Measurements from ENCODE around the gene OR5AR1.
A peak's percentile ranks its signal among the peaks of the same experiment; 100 is the strongest.

Gene OR5AR1

GRCh38 chr11:56693428-56693827 lies 29.9 kb downstream of the OR5AR1 start:
- H3K9me3 ChIP-seq (ENCODE audit: control insufficient read depth, insufficient read depth, low read length) = no peaks in the 10 kb centered on the region
- H3K4me1 ChIP-seq (ENCODE audit: control insufficient read depth, insufficient read depth, low read length) = 0 out of 2 replicates have a peak, but pooled peaks cover 11% of the 10 kb centered on the region
- no peak overlapping the region for H3K9ac ChIP-seq (ENCODE audit: low read depth, low read length)
- H3K4me3 ChIP-seq (ENCODE audit: low read depth, low read length) = no peak overlapping the region
- no peaks in the 10 kb centered on the region for H3K36me3 ChIP-seq (ENCODE audit: control insufficient read depth, insufficient read depth, low read length)
- no peak overlapping the region for H3K27ac ChIP-seq (ENCODE audit: low read depth, low read length)
- no peaks in the 10 kb centered on the region for H3K27me3 ChIP-seq (ENCODE audit: control insufficient read depth, insufficient read depth, low read length)

GRCh38 chr11:56698795-56699194 lies 35.3 kb downstream of the OR5AR1 start, which contains the start of gene OR9G1:
TSS of gene OR9G1 (plus strand) at chr11:56699095. CDS start at chr11:56700388, 1,293 bp downstream.
- H3K36me3 ChIP-seq (ENCODE audit: control insufficient read depth, insufficient read depth, low read length) = no peaks in the 10 kb centered on the region
- H3K9me3 ChIP-seq (ENCODE audit: control insufficient read depth, insufficient read depth, low read length) = no peaks in the 10 kb centered on the region
- no peak within 1 kb of the TSS for H3K27ac ChIP-seq (ENCODE audit: low read depth, low read length)
- H3K9ac ChIP-seq (ENCODE audit: low read depth, low read length) = no peak within 1 kb of the TSS
- no peaks in the 10 kb centered on the region for H3K27me3 ChIP-seq (ENCODE audit: control insufficient read depth, insufficient read depth, low read length)
- H3K4me3 ChIP-seq (ENCODE audit: low read depth, low read length) = no peak within 1 kb of the TSS
- H3K4me1 ChIP-seq (ENCODE audit: control insufficient read depth, insufficient read depth, low read length) = no peaks in the 10 kb centered on the region

GRCh38 chr11:56700242-56700913 lies 36.9 kb downstream of the OR5AR1 start:
- H3K4me3 ChIP-seq (ENCODE audit: low read depth, low read length) = no peak overlapping the region
- no peaks in the 10 kb centered on the region for H3K36me3 ChIP-seq (ENCODE audit: control insufficient read depth, insufficient read depth, low read length)
- H3K9ac ChIP-seq (ENCODE audit: low read depth, low read length) = no peak overlapping the region
- H3K4me1 ChIP-seq (ENCODE audit: control insufficient read depth, insufficient read depth, low read length) = no peaks in the 10 kb centered on the region
- H3K27me3 ChIP-seq (ENCODE audit: control insufficient read depth, insufficient read depth, low read length) = no peaks in the 10 kb centered on the region
- H3K27ac ChIP-seq (ENCODE audit: low read depth, low read length) = no peak overlapping the region
- H3K9me3 ChIP-seq (ENCODE audit: control insufficient read depth, insufficient read depth, low read length) = no peaks in the 10 kb centered on the region

- Histone ChIP-seq H3K9ac (ENCODE audit: low read depth, low read length) (no peak overlapping the region), H3K27me3 (ENCODE audit: control insufficient read depth, insufficient read depth, low read length) (no peaks in the 10 kb centered on the region), H3K4me3 (ENCODE audit: low read depth, low read length) (no peak overlapping the region), H3K36me3 (ENCODE audit: control insufficient read depth, insufficient read depth, low read length) (no peaks in the 10 kb centered on the region), H3K9me3 (ENCODE audit: control insufficient read depth, insufficient read depth, low read length) (no peaks in the 10 kb centered on the region), H3K4me1 (ENCODE audit: control insufficient read depth, insufficient read depth, low read length) (no peaks in the 10 kb centered on the region), H3K27ac (ENCODE audit: low read depth, low read length) (no peak overlapping the region)
Observed at GRCh38 chr11:56700914-56701485, 37.5 kb downstream of the OR5AR1 start.

- no peaks in the 10 kb centered on the region for H3K27me3 ChIP-seq (ENCODE audit: control insufficient read depth, insufficient read depth, low read length)
- no peak overlapping the region for H3K9ac ChIP-seq (ENCODE audit: low read depth, low read length)
- peak overlapping the region; percentile 4 for H3K27ac ChIP-seq (ENCODE audit: low read depth, low read length)
- no peak overlapping the region for H3K4me3 ChIP-seq (ENCODE audit: low read depth, low read length)
- H3K9me3 ChIP-seq (ENCODE audit: control insufficient read depth, insufficient read depth, low read length) = no peaks in the 10 kb centered on the region; the same call in 1 of the 2 replicates
- H3K4me1 ChIP-seq (ENCODE audit: control insufficient read depth, insufficient read depth, low read length) = no peaks in the 10 kb centered on the region
- no peaks in the 10 kb centered on the region for H3K36me3 ChIP-seq (ENCODE audit: control insufficient read depth, insufficient read depth, low read length)
Observed at GRCh38 chr11:56705784-56706396, 42.4 kb downstream of the OR5AR1 start.

GRCh38 chr11:56706486-56706885 lies 43.0 kb downstream of the OR5AR1 start:
- Histone ChIP-seq H3K9ac (ENCODE audit: low read depth, low read length) (no peak overlapping the region), H3K9me3 (ENCODE audit: control insufficient read depth, insufficient read depth, low read length) (no peaks in the 10 kb centered on the region; the same call in 1 of the 2 replicates), H3K27me3 (ENCODE audit: control insufficient read depth, insufficient read depth, low read length) (no peaks in the 10 kb centered on the region), H3K4me1 (ENCODE audit: control insufficient read depth, insufficient read depth, low read length) (no peaks in the 10 kb centered on the region), H3K4me3 (ENCODE audit: low read depth, low read length) (no peak overlapping the region), H3K36me3 (ENCODE audit: control insufficient read depth, insufficient read depth, low read length) (no peaks in the 10 kb centered on the region), H3K27ac (ENCODE audit: low read depth, low read length) (peak overlapping the region; percentile 4)

GRCh38 chr11:56714206-56714605 lies 50.7 kb downstream of the OR5AR1 start:
- H3K4me1 ChIP-seq (ENCODE audit: control insufficient read depth, insufficient read depth, low read length) = no peaks in the 10 kb centered on the region
- no peaks in the 10 kb centered on the region for H3K36me3 ChIP-seq (ENCODE audit: control insufficient read depth, insufficient read depth, low read length)
- no peak overlapping the region for H3K9ac ChIP-seq (ENCODE audit: low read depth, low read length)
- no peaks in the 10 kb centered on the region for H3K9me3 ChIP-seq (ENCODE audit: control insufficient read depth, insufficient read depth, low read length)
- H3K27me3 ChIP-seq (ENCODE audit: control insufficient read depth, insufficient read depth, low read length) = no peaks in the 10 kb centered on the region
- no peak overlapping the region for H3K4me3 ChIP-seq (ENCODE audit: low read depth, low read length)
- H3K27ac ChIP-seq (ENCODE audit: low read depth, low read length) = no peak overlapping the region
